Lower leg skin (tissue), 3 donors: Measurements from ENCODE around the gene GRAMD1A.

Experiments used
- POLR2A ChIP-seq, 2 donors: fragments of 450-650 bp; IDR thresholded peaks; one replicate each; pipeline ENCODE4 v1.6.1; 2016 to 2017; ENCODE audit warnings: antibody characterized with exemption in 2 of 2, mild to moderate bottlenecking in 1 of 2, moderate library complexity in 1 of 2
- TF ChIP-seq, protein P1 (sequence below), 3 donors: fragments of 450-650 bp; IDR thresholded peaks; one replicate each; pipeline ENCODE4 v1.5.1; 2016; ENCODE audit warnings: antibody characterized with exemption in 3 of 3, mild to moderate bottlenecking in 3 of 3, moderate library complexity in 2 of 3

DNA sequence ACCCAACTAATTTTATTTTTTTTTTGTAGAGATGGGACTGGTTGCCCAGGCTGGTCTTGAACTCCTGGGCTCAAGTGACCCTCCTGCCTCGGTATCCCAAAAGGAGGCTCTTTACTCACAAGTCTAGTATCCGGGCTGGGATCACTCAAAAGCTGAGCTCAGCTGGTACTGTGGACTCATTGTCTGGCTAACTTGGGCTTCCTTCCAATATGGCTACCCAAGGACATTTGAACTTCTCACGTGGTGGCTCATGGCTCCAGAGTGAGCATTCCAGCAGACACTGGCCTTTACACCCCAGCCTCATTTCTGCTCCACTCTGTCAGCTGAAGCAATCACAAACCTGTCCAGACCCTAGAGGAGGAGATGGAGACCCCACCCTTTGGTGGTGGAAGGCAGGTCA, 70.3 kb downstream of the GRAMD1A start:
- TF ChIP-seq, protein P1, sequence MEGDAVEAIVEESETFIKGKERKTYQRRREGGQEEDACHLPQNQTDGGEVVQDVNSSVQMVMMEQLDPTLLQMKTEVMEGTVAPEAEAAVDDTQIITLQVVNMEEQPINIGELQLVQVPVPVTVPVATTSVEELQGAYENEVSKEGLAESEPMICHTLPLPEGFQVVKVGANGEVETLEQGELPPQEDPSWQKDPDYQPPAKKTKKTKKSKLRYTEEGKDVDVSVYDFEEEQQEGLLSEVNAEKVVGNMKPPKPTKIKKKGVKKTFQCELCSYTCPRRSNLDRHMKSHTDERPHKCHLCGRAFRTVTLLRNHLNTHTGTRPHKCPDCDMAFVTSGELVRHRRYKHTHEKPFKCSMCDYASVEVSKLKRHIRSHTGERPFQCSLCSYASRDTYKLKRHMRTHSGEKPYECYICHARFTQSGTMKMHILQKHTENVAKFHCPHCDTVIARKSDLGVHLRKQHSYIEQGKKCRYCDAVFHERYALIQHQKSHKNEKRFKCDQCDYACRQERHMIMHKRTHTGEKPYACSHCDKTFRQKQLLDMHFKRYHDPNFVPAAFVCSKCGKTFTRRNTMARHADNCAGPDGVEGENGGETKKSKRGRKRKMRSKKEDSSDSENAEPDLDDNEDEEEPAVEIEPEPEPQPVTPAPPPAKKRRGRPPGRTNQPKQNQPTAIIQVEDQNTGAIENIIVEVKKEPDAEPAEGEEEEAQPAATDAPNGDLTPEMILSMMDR (IDR thresholded peaks at IDR 0.05): no peak
- no peak for TF ChIP-seq POLR2A (IDR thresholded peaks at IDR 0.05)
